ENCODE data around the gene PTX4.

DNA sequence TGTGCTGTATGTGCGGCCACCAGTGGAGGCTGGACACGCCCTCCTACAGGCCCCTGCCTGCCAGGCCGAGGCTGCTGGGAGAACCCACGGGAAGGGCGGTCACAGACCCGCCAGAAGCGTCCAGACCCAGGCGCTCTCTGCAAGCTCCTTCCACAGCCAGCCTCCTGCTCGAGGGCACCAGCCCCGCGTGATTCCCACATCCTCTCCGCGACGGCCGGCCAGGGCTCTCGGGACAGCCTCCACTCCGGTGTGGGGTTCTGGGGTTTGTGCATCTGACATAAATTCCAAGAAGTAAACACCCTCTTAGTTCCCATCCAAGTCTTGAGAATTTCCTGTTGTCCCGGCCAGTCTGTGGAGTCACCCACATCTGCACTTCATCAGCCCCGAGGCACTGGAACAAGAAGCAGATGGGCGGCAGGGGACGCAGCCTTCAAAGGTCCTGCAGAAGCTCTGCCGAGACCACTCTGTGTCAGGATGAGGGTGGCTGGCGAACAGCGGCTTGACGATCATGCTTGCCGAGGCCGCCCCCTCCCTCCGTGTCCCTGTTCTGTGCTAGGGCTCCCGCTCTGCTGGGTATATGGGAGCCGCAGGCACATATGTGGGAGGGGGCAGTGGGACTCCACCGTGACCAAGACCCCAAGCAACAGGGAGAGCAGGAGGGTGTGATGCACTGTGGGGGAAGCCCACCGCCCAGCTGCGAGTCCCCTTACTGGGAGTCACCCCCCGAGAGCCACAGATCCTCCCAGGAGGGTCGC is 42.3 kb upstream of the PTX4 start:
- TF ChIP-seq, protein P1, sequence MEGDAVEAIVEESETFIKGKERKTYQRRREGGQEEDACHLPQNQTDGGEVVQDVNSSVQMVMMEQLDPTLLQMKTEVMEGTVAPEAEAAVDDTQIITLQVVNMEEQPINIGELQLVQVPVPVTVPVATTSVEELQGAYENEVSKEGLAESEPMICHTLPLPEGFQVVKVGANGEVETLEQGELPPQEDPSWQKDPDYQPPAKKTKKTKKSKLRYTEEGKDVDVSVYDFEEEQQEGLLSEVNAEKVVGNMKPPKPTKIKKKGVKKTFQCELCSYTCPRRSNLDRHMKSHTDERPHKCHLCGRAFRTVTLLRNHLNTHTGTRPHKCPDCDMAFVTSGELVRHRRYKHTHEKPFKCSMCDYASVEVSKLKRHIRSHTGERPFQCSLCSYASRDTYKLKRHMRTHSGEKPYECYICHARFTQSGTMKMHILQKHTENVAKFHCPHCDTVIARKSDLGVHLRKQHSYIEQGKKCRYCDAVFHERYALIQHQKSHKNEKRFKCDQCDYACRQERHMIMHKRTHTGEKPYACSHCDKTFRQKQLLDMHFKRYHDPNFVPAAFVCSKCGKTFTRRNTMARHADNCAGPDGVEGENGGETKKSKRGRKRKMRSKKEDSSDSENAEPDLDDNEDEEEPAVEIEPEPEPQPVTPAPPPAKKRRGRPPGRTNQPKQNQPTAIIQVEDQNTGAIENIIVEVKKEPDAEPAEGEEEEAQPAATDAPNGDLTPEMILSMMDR (conservative IDR thresholded peaks at IDR 0.05; ENCODE audit: low read length) = no peak
- TF ChIP-seq EZH2phosphoT487 (IDR thresholded peaks at IDR 0.05; ENCODE audit: borderline replicate concordance) = no peak
